Stomach (tissue), 9 donors: ENCODE data around the gene DDX43. TPM values are rescaled to one million over a fixed set of nuclear protein-coding genes. Genes with fewer than 3 reads are reported as not detected.
"Not testable (repeated sequence)": the region's sequence is repeated elsewhere in the genome, so short reads cannot be mapped to it uniquely, and the experiment has no call there.

Source experiments
- DNase-seq, 2 donors: peaks; one replicate each; pipeline versions ENCODE4 v3.0.0 to v3.0.0-alpha.2; 2013 to 2019
- H3K27ac ChIP-seq, 5 donors: fragments of 200-600 bp in 4 of 5; sonication (generic) in 4 of 5; one replicate each; pipeline ENCODE4 v1.5.1; 2013 to 2019; ENCODE audit warnings: mild to moderate bottlenecking in 1 of 5, moderate library complexity in 1 of 5
- H3K27me3 ChIP-seq, 3 donors: fragments of 200-600 bp; sonication (generic); one replicate each; pipeline ENCODE4 v1.5.1; 2017 to 2019; ENCODE audit warnings: mixed run types in 1 of 3
- H3K36me3 ChIP-seq, 4 donors: fragments of 200-600 bp; sonication (generic); 1 replicate in 3 of 4; 2 replicates in 1 of 4; pipeline ENCODE4 v1.5.1; 2016 to 2019
- H3K4me1 ChIP-seq, 4 donors: fragments of 200-600 bp; sonication (generic); one replicate each; pipeline ENCODE4 v1.5.1; 2016 to 2019
- H3K4me3 ChIP-seq, 4 donors: fragments of 200-600 bp; sonication (generic) in 3 of 4; one replicate each; pipeline ENCODE4 v1.5.1; 2016 to 2019; ENCODE audit warnings: mild to moderate bottlenecking in 1 of 4
- H3K9me3 ChIP-seq, 4 donors: fragments of 200-600 bp; sonication (generic); one replicate each; pipeline ENCODE4 v1.5.1; 2016 to 2019
- EP300 ChIP-seq: sonication (generic); formaldehyde crosslinking; IDR thresholded peaks from one replicate; pipeline ENCODE4 v1.6.1; 2017; ENCODE audit warnings: antibody characterized with exemption
- POLR2A ChIP-seq, 4 donors: fragments of 450-650 bp; IDR thresholded peaks; one replicate each; pipeline ENCODE4 v1.6.1; 2016; ENCODE audit warnings: antibody characterized with exemption in 4 of 4, control low read depth in 2 of 4, mild to moderate bottlenecking in 1 of 4, moderate library complexity in 1 of 4
- POLR2AphosphoS5 ChIP-seq, 3 donors: sonication (generic); formaldehyde crosslinking; IDR thresholded peaks; one replicate each; pipeline ENCODE4 v1.6.1; 2016; ENCODE audit warnings: antibody characterized with exemption in 3 of 3
- WGBS, 5 donors: extraction: QIAGEN DNeasy Blood & Tissue Kit in 3 of 5; methylation state at CpG; one replicate each; pipeline versions ENCODE4 v1.1.5 to v1.1.7; 2013 to 2018; 5-methylcytosine and 5-hydroxymethylcytosine counted together
- intact Hi-C: fragments of 100-400 bp; cut with DNase I; formaldehyde crosslinking; loops from one replicate; pipeline ENCODE4 v1.15.1; 2023; ENCODE audit warnings: low total_unique reads
- polyA plus RNA-seq, 3 donors: library from polyadenylated mRNA; stranded (reverse); fragments of 200-250 nt; gene quantifications; one replicate each; pipeline ENCODE4 v1.2.3, GENCODE V29; 2013
- total RNA-seq, 5 donors: library from RNA; depleted of rRNA; stranded (reverse); fragments of >200 nt; gene quantifications; one replicate each; pipeline versions ENCODE4 v1.1.0 to v1.2.3, GENCODE V29; 2014 to 2016
- TF ChIP-seq, protein P1 (sequence below), 7 experiments: fragments of 450-650 bp in 4 of 7; fragments of 200-600 bp in 3 of 7; sonication (generic) in 3 of 7; IDR thresholded peaks; one replicate each; pipeline ENCODE4 v1.5.1; 2016 to 2019; ENCODE audit warnings: antibody characterized with exemption in 7 of 7, control low read depth in 2 of 7, mild to moderate bottlenecking in 1 of 7
- donor health status: healthy with polysubstance abuse.
- donor health status: Bipolar disorder and iron deficiency.
- donor health status: healthy.

DDX43 gene
- total and polyA plus RNA-seq, 8 donors: 0.62 to 24.9 (median 2.7) TPM; not detected in 1

DNA sequence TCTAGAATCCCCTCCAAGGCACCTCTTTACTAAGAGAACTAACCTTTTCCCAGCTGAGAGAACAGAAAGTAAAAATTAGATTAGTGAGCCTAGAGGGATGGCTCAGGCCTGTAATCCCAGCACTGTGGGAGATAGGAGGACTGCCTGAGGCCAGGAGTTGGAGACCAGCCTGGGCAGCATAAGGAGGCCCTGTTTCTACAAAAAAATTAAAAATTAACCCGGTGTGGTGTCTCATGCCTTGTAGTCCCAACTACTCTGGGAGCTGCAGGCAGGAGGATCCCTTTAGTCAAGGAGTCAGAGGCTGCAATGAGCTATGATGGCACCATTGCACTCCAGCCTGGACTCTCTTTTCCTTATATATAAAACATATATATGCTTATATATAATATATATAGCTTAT lies 19.4 kb upstream of the DDX43 start:
- DNase-seq: no peak
- no peak overlapping the region for H3K27ac ChIP-seq
- TF ChIP-seq POLR2AphosphoS5 (IDR thresholded peaks at IDR 0.05): no peak
- no peak for TF ChIP-seq POLR2A (IDR thresholded peaks at IDR 0.05)
- TF ChIP-seq, protein P1, sequence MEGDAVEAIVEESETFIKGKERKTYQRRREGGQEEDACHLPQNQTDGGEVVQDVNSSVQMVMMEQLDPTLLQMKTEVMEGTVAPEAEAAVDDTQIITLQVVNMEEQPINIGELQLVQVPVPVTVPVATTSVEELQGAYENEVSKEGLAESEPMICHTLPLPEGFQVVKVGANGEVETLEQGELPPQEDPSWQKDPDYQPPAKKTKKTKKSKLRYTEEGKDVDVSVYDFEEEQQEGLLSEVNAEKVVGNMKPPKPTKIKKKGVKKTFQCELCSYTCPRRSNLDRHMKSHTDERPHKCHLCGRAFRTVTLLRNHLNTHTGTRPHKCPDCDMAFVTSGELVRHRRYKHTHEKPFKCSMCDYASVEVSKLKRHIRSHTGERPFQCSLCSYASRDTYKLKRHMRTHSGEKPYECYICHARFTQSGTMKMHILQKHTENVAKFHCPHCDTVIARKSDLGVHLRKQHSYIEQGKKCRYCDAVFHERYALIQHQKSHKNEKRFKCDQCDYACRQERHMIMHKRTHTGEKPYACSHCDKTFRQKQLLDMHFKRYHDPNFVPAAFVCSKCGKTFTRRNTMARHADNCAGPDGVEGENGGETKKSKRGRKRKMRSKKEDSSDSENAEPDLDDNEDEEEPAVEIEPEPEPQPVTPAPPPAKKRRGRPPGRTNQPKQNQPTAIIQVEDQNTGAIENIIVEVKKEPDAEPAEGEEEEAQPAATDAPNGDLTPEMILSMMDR (IDR thresholded peaks at IDR 0.05): no peak
- no peak for TF ChIP-seq EP300
- peaks cover 10 to 21% (median 16%) of the 10 kb centered on the region in 4 donors for H3K9me3 ChIP-seq
- no peaks in the 10 kb centered on the region for H3K36me3 ChIP-seq
- intact Hi-C loops: no loop called here
- 79 to 85% (median 83%) methylated on average over 1 of the region's 1 CpG for WGBS, 5 donors
- H3K4me3 ChIP-seq: no peak overlapping the region
- no peaks in the 10 kb centered on the region for H3K27me3 ChIP-seq
- H3K4me1 ChIP-seq: no peaks in the 10 kb centered on the region

DNA sequence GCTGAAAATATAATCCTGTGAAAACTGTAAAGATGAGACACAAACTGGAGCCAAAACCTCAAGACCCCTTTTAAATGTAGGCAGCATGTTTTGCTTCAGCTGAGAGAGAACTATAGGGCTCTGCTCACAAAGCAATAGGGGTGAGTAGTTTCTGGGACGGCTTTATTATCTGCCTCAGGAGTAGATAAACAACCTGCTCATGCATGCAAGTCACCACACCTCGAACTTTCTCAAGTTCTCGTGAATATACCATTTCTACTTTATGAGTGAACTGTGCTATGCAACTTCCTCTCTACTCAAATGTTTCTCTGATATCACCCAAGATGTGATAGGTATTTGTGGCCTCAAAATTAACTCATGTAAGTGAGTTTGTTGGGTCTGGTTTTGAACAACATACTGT lies 17.4 kb upstream of the DDX43 start:
- H3K27me3 ChIP-seq: no peaks in the 10 kb centered on the region
- no peak overlapping the region for H3K27ac ChIP-seq
- DNase-seq: no peak
- intact Hi-C loops: no loop called here
- H3K9me3 ChIP-seq: peaks cover 4 to 5% (median 5%) of the 10 kb centered on the region in 4 donors
- no peaks in the 10 kb centered on the region for H3K36me3 ChIP-seq
- no peak for TF ChIP-seq EP300
- no peak for TF ChIP-seq POLR2AphosphoS5 (IDR thresholded peaks at IDR 0.05)
- TF ChIP-seq, protein P1 (IDR thresholded peaks at IDR 0.05): no peak
- no peak for TF ChIP-seq POLR2A (IDR thresholded peaks at IDR 0.05)
- WGBS, 5 donors: 32 to 49% (median 40%) methylated on average over 3 of the region's 3 CpGs
- no peak overlapping the region for H3K4me3 ChIP-seq
- no peaks in the 10 kb centered on the region for H3K4me1 ChIP-seq

DNA sequence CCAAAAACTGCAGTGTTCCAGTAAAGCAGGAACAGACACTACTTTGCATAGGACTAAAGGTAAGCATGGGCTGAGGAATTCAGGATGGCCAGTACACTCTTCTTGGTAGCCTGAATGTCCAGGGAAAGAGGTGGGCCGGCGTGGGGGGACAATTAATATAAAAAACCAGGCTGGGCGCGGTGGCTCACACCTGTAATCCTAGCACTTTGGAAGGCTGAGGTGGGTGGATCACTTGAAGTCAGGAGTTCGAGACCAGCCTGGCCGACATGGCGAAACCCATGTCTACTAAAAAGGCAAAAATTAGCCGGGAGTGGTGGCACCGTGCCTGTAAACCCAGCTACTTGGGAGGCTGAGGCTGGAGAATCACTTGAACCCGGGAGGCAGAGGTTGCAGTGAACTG lies 13.1 kb upstream of the DDX43 start:
- H3K27me3 ChIP-seq, H3K27ac ChIP-seq, H3K4me1 ChIP-seq, DNase-seq, H3K4me3 ChIP-seq, H3K36me3 ChIP-seq, H3K9me3 ChIP-seq, intact Hi-C loops: not testable (repeated sequence)
- WGBS, 5 donors: 91 to 97% (median 95%) methylated on average over 10 of the region's 10 CpGs

DNA sequence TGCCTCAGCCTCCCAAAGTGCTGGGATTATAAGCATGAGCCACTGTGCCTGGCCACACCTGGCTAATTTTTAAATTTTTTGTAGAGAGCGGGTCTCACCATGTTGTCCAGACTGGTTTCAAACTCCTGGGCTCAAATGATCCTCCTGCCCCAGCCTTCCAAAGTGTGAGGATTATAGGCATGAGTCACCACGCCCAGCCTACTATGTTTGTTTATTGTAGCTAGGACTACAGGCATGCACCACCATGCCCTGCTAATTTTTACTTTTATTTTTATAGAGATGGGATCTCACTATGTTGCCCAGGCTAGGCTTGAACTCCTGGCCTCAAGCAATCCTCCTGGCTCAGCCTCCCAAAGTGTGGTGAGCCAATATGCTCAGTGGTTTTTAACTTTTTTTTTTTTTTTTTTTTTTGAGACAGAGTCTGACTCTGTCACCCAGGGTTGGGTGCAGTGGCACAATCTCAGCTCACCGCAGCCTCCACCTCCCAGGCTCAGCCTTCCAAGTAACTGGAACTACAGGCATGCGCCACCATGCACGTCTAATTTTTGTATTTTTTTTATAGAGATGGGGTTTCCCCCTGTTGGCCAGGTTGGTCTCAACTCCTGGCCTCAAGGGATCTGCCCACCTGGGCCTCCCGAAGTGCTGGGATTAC lies 12.0 kb upstream of the DDX43 start:
- intact Hi-C loops: no loop called here
- WGBS, 5 donors: 87 to 91% (median 90%) methylated on average over 6 of the region's 6 CpGs
- H3K4me1 ChIP-seq: no peaks in the 10 kb centered on the region
- H3K36me3 ChIP-seq: no peaks in the 10 kb centered on the region
- H3K27me3 ChIP-seq: no peaks in the 10 kb centered on the region
- no peak overlapping the region for H3K27ac ChIP-seq
- no peaks in the 10 kb centered on the region for H3K9me3 ChIP-seq
- TF ChIP-seq, protein P1 (IDR thresholded peaks at IDR 0.05): no peak
- TF ChIP-seq EP300: no peak
- TF ChIP-seq POLR2A (IDR thresholded peaks at IDR 0.05): no peak
- no peak for TF ChIP-seq POLR2AphosphoS5 (IDR thresholded peaks at IDR 0.05)
- no peak for DNase-seq
- no peak overlapping the region for H3K4me3 ChIP-seq

DNA sequence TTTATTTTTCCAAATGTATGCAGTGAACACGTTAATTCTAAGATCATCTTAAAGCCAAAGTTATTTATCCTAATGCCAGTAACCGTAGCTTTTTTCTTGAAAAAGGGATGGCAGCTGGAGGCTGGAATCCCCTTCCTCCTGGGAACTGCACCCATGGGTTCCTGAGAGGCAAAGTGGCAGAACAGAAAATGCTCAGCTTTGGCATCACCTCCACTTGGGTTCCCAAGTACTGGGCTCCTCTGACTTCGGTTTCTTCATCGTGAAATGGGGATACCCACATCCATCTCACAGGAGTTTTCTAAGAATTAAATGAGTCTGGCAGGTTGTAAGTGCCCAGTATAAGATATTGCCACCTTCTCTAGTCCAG lies 6.2 kb upstream of the DDX43 start:
- TF ChIP-seq POLR2AphosphoS5 (IDR thresholded peaks at IDR 0.05) (no peak), POLR2A (IDR thresholded peaks at IDR 0.05) (no peak), EP300 (no peak)
- TF ChIP-seq, protein P1 (IDR thresholded peaks at IDR 0.05): no peak
- Histone ChIP-seq H3K36me3 (no peaks in the 10 kb centered on the region), H3K9me3 (no peaks in the 10 kb centered on the region), H3K4me1 (peaks cover 0 to 13% (median 5%) of the 10 kb centered on the region in 4 donors), H3K4me3 (peak overlapping the region; percentile 49 to 58 (median 52)), H3K27ac (peak overlapping the region in 3 of 5 donors; percentile 70 to 77 (median 71)), H3K27me3 (no peaks in the 10 kb centered on the region)
- DNase-seq: no peak
- intact Hi-C loops: no loop called here
- WGBS, 5 donors: 35 to 49% (median 40%) methylated on average over 4 of the region's 4 CpGs
